Hematopoietic multipotent progenitor cell (in vitro differentiated cells): ENCODE data around the gene CACNA1I. TPM values are rescaled to one million over a fixed set of nuclear protein-coding genes. Genes with fewer than 3 reads are reported as not detected.

ENCODE experiments used
- DNase-seq, 3 donors: peaks; one replicate each; pipeline ENCODE4 v3.0.0-alpha.2; 2011 to 2015; ENCODE audit warnings: low read depth in 2 of 3, low spot score in 2 of 3
- total RNA-seq: library from RNA; depleted of rRNA; stranded (reverse); fragments of >200 nt; gene quantifications from one replicate; pipeline ENCODE4 v1.2.3, GENCODE V29; 2012

The CACNA1I gene
- total RNA-seq, 1 donor: under 0.01 TPM

GRCh38 chr22:39713799-39714290 is 143.3 kb downstream of the CACNA1I start:
- DNase-seq: no peak

DNA sequence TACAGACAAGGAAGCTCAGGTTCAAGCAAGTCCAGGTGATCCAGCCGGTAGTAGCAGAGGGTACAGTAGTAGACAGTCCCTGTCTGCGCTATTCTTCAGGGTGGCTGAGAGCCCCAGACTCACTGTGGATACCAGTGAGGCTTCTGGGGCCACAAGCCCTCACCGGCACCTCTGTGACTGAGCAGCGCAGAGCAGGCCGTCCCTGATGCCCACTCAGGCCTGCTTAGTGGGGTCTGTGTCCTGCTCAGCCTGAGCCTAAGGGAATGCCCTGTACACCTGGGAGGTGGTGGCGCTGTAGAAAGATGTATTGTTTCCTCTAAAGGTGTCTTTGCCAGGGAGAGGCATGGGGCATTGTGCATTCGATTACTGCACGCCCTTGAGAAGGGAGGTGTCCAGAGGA is 143.8 kb downstream of the CACNA1I start:
- no peak for DNase-seq

- no peak for DNase-seq
These were observed 145.4 kb downstream of the CACNA1I start for GRCh38 chr22:39715778-39716495.

GRCh38 chr22:39716534-39716933 is 146.0 kb downstream of the CACNA1I start:
- DNase-seq: no peak

GRCh38 chr22:39717099-39717498 is 146.5 kb downstream of the CACNA1I start:
- no peak for DNase-seq

DNA sequence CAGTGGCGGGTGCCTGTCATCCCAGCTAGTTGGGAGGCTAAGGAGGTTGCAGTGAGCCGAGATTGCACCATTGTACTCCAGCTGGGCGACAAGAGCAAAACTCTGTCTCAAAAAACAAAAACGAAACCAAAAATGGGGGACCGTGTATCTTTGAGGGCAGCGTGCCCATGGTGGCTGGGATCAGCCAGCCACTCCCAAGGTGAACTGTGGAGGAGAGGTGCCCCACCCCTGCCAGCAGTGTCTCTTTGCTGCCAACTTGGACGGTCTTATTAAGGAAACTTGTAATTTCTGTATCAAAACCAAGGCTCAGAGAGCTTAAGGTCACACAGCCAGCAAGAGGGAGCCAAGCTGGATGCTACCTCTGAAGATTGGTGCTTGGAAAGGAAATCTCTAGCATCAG is 147.7 kb downstream of the CACNA1I start:
- DNase-seq: no peak

DNA sequence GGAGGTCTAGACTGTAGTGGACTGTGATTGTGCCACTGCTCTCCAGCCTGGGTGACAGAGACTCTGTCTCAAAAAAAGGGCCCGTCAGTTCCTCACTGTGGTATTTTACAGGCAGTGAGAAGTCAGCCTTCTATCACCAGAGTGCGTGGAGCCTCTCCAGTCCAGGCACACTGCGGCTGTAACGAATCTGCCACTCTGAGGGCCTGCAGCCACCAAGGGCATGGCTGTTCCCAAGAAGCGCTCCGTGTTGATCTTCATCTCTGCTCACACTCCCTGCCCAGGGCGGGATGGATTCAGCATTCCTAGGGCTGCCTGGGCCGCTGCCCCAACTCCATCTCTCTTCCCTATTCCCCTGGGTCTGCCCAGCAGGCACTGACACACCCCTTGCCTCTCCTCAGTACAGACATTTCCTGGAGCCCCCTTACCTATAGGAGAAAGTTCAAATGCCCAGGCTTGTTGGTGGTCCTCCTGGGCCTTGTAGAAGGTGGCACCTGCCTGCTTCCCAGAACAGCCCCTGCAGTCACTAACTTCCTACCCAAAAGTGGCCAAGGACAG is 148.4 kb downstream of the CACNA1I start:
- no peak for DNase-seq

GRCh38 chr22:39719559-39720450 is 149.3 kb downstream of the CACNA1I start:
- DNase-seq: no peak

DNA sequence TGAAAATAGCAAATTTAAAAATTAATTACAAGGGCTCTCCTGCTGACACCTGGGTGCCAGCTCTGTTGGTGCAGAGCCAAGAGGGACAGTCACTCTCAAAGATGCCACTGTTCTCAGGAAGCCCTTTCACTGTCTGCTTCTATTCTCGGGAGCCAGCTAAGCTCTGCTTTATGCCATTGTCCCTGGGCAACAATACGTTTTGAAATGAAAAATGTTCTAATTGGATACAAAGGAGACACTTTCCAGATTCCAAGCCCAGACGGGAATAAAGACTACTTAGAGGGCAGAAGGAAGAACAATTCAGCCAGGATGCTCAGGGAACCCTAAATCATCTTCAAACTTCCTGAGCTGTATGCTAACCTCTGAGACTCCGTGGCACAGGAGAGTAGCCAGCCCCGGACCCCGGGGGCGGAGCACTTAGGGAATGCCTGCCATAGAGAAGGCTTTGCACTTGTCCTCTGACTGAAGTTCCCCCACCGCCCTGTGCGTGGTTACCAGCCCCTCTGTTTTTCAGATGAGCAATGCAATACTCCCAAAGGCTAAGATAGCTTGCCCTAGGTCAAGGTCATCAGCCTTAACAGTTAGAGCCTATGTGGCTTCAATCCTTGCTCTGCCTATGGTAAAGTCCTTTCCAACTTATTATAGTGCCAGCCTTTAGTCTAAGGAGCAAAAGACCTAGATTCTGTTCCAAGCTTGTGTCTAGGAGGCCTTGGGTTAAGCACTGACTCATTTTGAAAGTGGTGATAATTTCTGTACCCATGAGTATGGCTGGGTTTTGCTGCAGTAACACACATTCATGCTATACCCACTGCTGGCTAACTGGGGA is 150.9 kb downstream of the CACNA1I start:
- no peak for DNase-seq

GRCh38 chr22:39722032-39722325 is 151.4 kb downstream of the CACNA1I start:
- no peak for DNase-seq

DNA sequence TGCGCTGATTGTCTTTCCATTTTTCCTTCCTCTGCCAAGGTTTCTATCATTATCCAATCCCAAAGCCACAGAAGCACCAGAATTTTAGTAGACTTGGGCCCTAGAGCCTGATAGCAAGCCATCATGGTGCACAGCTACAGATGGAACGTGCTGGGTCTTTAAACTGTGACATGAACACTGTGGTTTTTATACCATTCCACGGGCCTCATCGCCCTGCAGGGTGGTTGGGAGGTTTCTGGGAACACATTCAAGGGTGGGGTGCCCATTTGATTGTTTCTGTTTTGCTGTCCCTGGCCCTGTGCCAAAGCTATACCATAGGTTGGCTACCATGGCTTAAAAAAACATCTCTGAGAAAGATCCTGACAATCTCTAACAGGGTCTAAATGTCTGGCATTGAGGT is 151.9 kb downstream of the CACNA1I start:
- no peak for DNase-seq

- no peak for DNase-seq
These were observed 152.9 kb downstream of the CACNA1I start for GRCh38 chr22:39723463-39723862.

DNA sequence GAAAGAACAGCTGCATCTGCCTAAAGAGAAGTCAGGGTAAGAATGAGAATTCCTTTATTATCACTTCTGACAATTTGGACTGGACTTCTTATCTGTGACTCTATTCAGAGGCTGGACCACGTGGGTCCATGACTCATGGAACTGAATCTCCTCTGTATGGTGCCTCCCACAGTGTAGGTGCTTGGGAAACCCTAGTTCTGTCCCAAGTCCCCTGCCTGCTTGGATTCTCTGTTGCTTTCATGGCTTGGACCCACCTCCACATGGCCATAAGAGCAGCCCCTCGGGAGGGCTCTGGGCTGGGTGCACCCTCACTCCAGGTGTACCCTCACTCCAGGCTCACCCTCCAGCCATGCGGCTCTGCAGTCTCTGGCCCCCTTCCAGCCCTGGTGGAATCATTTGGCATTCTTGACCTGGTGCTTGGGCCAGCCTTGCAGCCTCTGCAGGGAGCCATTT is 153.4 kb downstream of the CACNA1I start:
- no peak for DNase-seq

GRCh38 chr22:39724390-39724789 is 153.8 kb downstream of the CACNA1I start:
- DNase-seq: no peak

GRCh38 chr22:39724857-39725256 is 154.3 kb downstream of the CACNA1I start:
- DNase-seq: no peak

DNA sequence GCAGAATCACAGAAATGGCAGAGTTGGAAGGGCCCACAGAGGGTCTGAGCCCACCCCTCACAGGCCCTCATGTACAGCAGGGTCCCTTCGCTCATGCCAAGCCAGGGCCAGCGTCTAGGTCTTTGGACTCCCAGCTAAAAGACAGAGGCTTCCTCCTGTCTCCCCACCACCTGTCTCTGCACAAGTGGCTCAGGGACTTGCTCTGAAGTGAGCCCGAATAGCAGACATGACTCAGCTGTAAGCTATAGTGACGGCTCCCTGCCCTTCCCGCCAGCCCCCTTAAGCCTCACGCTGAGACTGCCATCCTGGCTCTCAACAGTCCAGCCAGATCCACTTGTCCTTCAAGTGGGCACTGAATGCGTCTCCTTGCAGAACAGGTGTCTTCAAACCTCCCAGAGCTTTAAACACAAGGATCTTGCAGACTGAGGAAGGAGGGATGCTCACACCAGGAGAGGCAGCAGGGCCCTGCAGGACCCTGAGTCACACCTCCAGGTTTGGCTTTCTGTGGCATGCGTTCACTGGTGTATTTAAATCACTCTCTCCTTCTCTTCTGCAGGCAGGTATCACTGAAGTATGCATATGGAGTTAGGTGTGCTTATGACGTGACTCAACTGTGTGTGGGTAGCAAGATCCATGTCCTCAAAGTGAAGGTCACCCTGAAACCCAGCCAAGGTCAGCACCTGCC is 154.9 kb downstream of the CACNA1I start:
- no peak for DNase-seq

DNA sequence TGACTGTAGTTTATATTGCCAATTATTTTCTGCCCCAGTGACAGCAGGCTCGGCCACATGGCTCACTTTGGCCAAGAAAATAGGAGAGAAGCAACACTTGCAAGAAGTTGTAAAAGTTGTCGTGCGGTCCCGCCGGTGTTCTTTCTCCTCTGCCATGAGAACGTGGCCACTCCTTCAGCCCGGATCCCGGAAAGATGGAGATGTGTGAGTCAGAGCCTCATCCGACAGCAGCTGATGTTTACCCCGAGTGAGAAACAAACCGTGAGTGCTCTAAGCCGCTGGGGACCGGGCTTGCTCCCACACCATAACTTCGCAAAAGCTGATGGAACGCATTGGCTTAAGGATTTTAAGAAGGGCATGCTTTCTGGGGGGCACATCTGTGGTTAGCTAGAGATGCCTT is 157.0 kb downstream of the CACNA1I start:
- no peak for DNase-seq

DNA sequence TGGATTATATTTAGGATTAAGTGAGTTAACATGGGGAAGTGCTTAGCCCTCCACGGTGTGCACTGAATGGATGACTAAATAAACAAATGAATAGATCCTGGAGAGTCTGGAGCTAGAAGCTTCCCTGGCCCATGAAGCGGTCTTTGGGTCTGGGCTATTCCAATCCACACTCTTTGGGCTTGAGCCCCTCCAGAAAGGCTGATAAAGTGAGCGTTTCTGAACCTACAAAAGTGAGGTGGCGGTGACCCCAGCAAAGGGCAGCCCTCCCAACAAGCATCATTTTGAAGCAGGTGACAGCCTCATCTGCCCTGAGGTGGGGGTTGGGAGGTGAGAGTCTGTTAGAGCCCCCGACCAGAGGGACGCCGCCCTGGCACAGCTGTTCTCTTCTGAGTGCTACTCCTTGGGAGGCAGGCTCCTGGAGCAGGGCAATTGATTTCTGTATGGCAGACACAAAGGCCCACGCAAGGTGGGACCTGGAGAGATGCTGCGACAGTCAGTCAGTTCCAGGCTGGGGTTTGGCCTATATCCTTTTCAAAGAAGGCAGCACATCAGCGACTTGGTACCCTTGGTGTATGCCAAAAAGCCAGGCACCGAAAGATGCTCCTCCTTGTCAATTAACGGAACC is 157.8 kb downstream of the CACNA1I start:
- no peak for DNase-seq

- DNase-seq: no peak
These were observed 158.8 kb downstream of the CACNA1I start for GRCh38 chr22:39729141-39729934.
